H1 (cell line): ENCODE measurements around the gene CGB2. TPM values are rescaled to one million over a fixed set of nuclear protein-coding genes. Genes with fewer than 3 reads are reported as not detected.

ENCODE experiments used
- BACH1 ChIP-seq: IDR thresholded peaks from 2 replicates; pipeline ENCODE4 v1.6.1; 2012; ENCODE audit warnings: low read length, improper control_type of control experiment
- CBX8 ChIP-seq: fragments of 300-800, 300-1000 bp; sonication (generic); IDR thresholded peaks from 2 replicates; pipeline ENCODE4 v1.7.1; 2016; ENCODE audit warnings: low read depth, low read length, borderline replicate concordance
- E2F6 ChIP-seq: IDR thresholded peaks from 2 replicates; pipeline ENCODE4 v1.6.1; 2012; ENCODE audit warnings: inconsistent platforms
- EZH2 ChIP-seq: fragments of 200-600 bp; sonication (generic); IDR thresholded peaks from 2 replicates; pipeline ENCODE4 v1.7.1; 2012; ENCODE audit warnings: low read depth, mild to moderate bottlenecking, moderate library complexity, low read length, inconsistent platforms; ENCODE audit not compliant: severe bottlenecking
- GTF2F1 ChIP-seq: IDR thresholded peaks from 2 replicates; pipeline ENCODE4 v1.6.1; 2012; ENCODE audit warnings: low read depth, low read length, improper control_type of control experiment, borderline replicate concordance
- KDM5A ChIP-seq: fragments of 200-600 bp; IDR thresholded peaks from 2 replicates; pipeline ENCODE4 v1.7.1; 2012; ENCODE audit warnings: mild to moderate bottlenecking, low read length, inconsistent platforms, mixed read lengths
- NANOG ChIP-seq: IDR thresholded peaks from 2 replicates; pipeline ENCODE4 v1.6.1; 2011; ENCODE audit warnings: low read length, low read depth, mild to moderate bottlenecking, inconsistent platforms; ENCODE audit not compliant: insufficient read depth, poor library complexity, severe bottlenecking
- NRF1 ChIP-seq: IDR thresholded peaks from 2 replicates; pipeline ENCODE4 v1.6.1; 2011; ENCODE audit warnings: mild to moderate bottlenecking, low read depth, low read length, improper control_type of control experiment
- RFX5 ChIP-seq: IDR thresholded peaks from 2 replicates; pipeline ENCODE4 v1.6.1; 2011; ENCODE audit warnings: low read depth, low read length, improper control_type of control experiment, borderline replicate concordance
- SIRT6 ChIP-seq: IDR thresholded peaks from one replicate; pipeline ENCODE4 v1.7.1; 2012; ENCODE audit warnings: low read length, inconsistent platforms
- TAF1 ChIP-seq: IDR thresholded peaks from 2 replicates; pipeline ENCODE4 v1.6.1; 2011; ENCODE audit warnings: mild to moderate bottlenecking, low read depth, low read length
- TBP ChIP-seq: IDR thresholded peaks from 2 replicates; pipeline ENCODE4 v1.6.1; 2011; ENCODE audit warnings: low read depth, low read length, improper control_type of control experiment
- USF2 ChIP-seq: IDR thresholded peaks from 2 replicates; pipeline ENCODE4 v1.6.1; 2011; ENCODE audit warnings: low read length, improper control_type of control experiment
- ZNF274 ChIP-seq: IDR thresholded peaks from 2 replicates; pipeline ENCODE4 v1.7.0; 2012; ENCODE audit warnings: low read length, borderline replicate concordance; ENCODE audit errors: extremely low read depth
- polyA plus RNA-seq, 7 experiments: library from polyadenylated mRNA; depleted of rRNA in 3 of 7; stranded (reverse) in 5 of 7; unstranded in 2 of 7; fragments of >200 nt in 5 of 7; fragments of 200-250 nt in 2 of 7; gene quantifications; 1 replicate in 5 of 7; 2 replicates in 1 of 7; 4 replicates in 1 of 7; pipeline versions ENCODE4 v1.2.1 to v1.2.3, GENCODE V29; 2011 to 2013; ENCODE audit warnings: missing spikeins in 2 of 7, mixed read lengths in 2 of 7
- total RNA-seq: library from RNA; stranded (reverse); fragmentation: NEBNext Ultra II Directional; extraction: Animal tissue kit (Norgen Biotek cat#: 25700); gene quantifications from 2 replicates; pipeline ENCODE4 v1.2.1, GENCODE V29; 2021

CGB2 gene
- total and polyA plus RNA-seq, 2 of the 8 experiments (the other 6 are each of a cell fraction or from before 2014, with no cell fraction given): 0.71 to 3.2 TPM

- TF ChIP-seq RFX5 (no peak; the same call in 1 of the 2 replicates), E2F6 (peak; percentile 49; the same call in 1 of the 2 replicates), BACH1 (peak; percentile 64; the same call in 1 of the 2 replicates), TBP (peak; percentile 75), SIRT6 (no peak), GTF2F1 (no peak), KDM5A (peak; percentile 83; the same call in 1 of the 2 replicates), TAF1 (peak; percentile 89), NANOG (no peak), CBX8 (no peak), EZH2 (no peak), NRF1 (no peak), ZNF274 (no peak), USF2 (no peak)
Measured at GRCh38 chr19:48993175-48994034, 38.3 kb upstream of the CGB2 start, which contains the start of the genes GYS1 and RUVBL2 (continued).
